GM06990 (cell line): Measurements from ENCODE around the gene SFN.
"Not testable (repeated sequence)": the region's sequence is repeated elsewhere in the genome, so short reads cannot be mapped to it uniquely, and the experiment has no call there.

Experiments
- DNase-seq: peaks from one replicate; pipeline ENCODE4 v3.0.0-alpha.2; 2011; ENCODE audit not compliant: insufficient read length; ENCODE audit errors: extremely low read depth
- H3K27me3 ChIP-seq: replicated peaks from 2 replicates; pipeline ENCODE4 v1.6.0; 2011; ENCODE audit warnings: low read length; ENCODE audit not compliant: control insufficient read depth, insufficient read depth
- H3K36me3 ChIP-seq: 2 replicates; pipeline ENCODE4 v1.5.1; 2011; ENCODE audit warnings: low read length; ENCODE audit not compliant: control insufficient read depth, insufficient read depth
- H3K4me3 ChIP-seq: replicated peaks from 2 replicates; pipeline ENCODE4 v1.5.1; 2011; ENCODE audit warnings: low read depth, mild to moderate bottlenecking, control low read depth, low read length
- CTCF ChIP-seq: IDR thresholded peaks from 2 replicates; pipeline ENCODE4 v1.5.1; 2011; ENCODE audit warnings: low read length, control low read depth, mild to moderate bottlenecking, inconsistent platforms; ENCODE audit not compliant: insufficient read depth, poor library complexity, severe bottlenecking

The SFN gene

GRCh38 chr1:26844424-26845196, 18.3 kb upstream of the SFN start:
- peaks cover 19% of the 10 kb centered on the region for H3K36me3 ChIP-seq
- no peak for DNase-seq
- TF ChIP-seq CTCF = no peak

DNA sequence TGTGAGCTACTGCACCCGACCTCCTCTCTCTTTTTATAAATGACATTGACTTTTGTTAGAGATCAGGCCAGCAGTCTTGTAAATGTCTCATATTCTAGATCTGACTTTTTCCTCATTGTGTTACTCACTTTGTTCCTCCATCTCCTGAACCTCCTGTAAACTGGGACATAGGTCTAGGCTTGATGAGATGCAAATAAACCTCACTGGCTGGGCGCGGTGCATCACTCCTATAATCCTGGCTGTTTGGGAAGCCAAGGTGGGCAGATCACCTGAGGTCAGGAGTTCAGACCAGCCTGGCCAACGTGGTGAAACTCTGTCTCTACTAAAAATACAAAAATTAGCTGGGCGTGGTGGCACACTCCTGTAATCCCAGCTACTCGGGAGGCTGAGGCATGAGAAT, 15.1 kb upstream of the SFN start:
- H3K36me3 ChIP-seq = peaks cover 36% of the 10 kb centered on the region
- not testable (repeated sequence) for H3K27me3 ChIP-seq, H3K4me3 ChIP-seq, DNase-seq

More at GRCh38 chr1:26844424-26845196, 18.3 kb upstream of the SFN start:
- Histone ChIP-seq H3K4me3 (no peak overlapping the region), H3K27me3 (no peaks in the 10 kb centered on the region)

GRCh38 chr1:26848499-26848898, 14.4 kb upstream of the SFN start:
- no peak for DNase-seq
- TF ChIP-seq CTCF = no peak
- Histone ChIP-seq H3K27me3 (no peaks in the 10 kb centered on the region), H3K36me3 (peaks cover 40% of the 10 kb centered on the region), H3K4me3 (no peak overlapping the region)

- H3K36me3 ChIP-seq = peaks cover 47% of the 10 kb centered on the region
- H3K4me3 ChIP-seq = no peak overlapping the region
- DNase-seq = no peak
- TF ChIP-seq CTCF = no peak
- H3K27me3 ChIP-seq = no peaks in the 10 kb centered on the region
Observed at GRCh38 chr1:26848941-26849774, 13.8 kb upstream of the SFN start.

- Histone ChIP-seq H3K27me3 (no peaks in the 10 kb centered on the region), H3K4me3 (no peak overlapping the region), H3K36me3 (peaks cover 59% of the 10 kb centered on the region)
- DNase-seq = no peak
- TF ChIP-seq CTCF = peak; percentile 8
Observed at GRCh38 chr1:26851106-26851684, 11.8 kb upstream of the SFN start.

- Histone ChIP-seq H3K36me3 (peaks cover 62% of the 10 kb centered on the region), H3K27me3 (no peaks in the 10 kb centered on the region), H3K4me3 (no peak overlapping the region)
- DNase-seq = no peak
- no peak for TF ChIP-seq CTCF
Observed at GRCh38 chr1:26852701-26853100, 10.2 kb upstream of the SFN start.
